ENCODE results near the gene CAPN1. TPM values are rescaled to one million over a fixed set of nuclear protein-coding genes. Genes with fewer than 3 reads are reported as not detected.
A peak's percentile ranks its signal among the peaks of the same experiment; 100 is the strongest.

Gene CAPN1
- polyA plus RNA-seq, 2 of the 4 experiments (the other 2 are of a cell fraction): 63.7 to 93.1 TPM

DNA sequence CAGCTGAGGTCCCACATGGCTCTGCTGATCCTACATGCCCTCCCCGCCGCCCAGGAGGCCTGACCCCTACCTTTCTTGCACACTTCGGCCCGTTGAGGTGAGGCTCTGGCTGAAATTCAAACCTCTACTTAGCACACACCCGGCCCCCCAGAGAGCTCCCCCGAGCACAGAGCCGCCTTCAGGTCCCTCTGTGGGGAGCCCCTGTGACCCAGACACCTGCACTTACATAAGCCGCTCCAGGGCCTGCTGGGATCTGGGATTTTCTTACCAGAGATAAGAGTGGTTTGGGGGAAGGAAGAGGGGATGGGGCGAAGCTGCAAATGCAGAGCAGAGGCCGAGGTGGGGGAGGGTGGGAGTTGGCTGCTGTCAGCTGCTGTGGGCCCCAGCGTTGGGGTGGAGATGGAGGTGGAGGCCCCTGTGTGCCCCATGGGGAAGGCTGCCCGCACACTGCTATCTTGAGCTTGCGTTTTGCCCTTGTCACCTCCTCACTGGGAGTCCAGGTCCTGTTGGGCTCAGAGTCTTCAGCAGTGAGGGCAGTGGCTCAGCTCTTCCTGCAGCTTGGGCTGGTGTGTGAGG lies 30.6 kb downstream of the CAPN1 start:
- Histone ChIP-seq H3K4me3 (no peak overlapping the region), H3K9me3 (no peaks in the 10 kb centered on the region), H3K27ac (no peak overlapping the region), H3K4me2 (no peak overlapping the region), H3K4me1 (no peaks in the 10 kb centered on the region)
- ChIA-PET CTCF (interaction anchor here (0.7 to 3.5 kb wide), 12 partner anchors 8 to 204 kb away, joined by 3 to 25 read pairs (median 4); partner anchors contain the start of genes CAPN1 and CDC42EP2), POLR2A (no interaction called here)
- DNase-seq (ENCODE audit: low read depth in 1 of 2, low spot score in 1 of 2): no peak
- 89% methylated on average over 8 of the region's 13 CpGs for WGBS (ENCODE audit: missing lambda C conversion rate)
- TF ChIP-seq RFX5 (IDR thresholded peaks at IDR 0.05) (no peak), ZNF302 (CRISPR knock-in tag; IDR thresholded peaks at IDR 0.05) (no peak), SMC3 (IDR thresholded peaks at IDR 0.05) (no peak), BHLHE40 (IDR thresholded peaks at IDR 0.05; ENCODE audit: low read depth, low read length) (no peak), CEBPB (IDR thresholded peaks at IDR 0.05) (no peak), CTCF (IDR thresholded peaks at IDR 0.05) (no peak), CHD4 (IDR thresholded peaks at IDR 0.05; ENCODE audit: borderline replicate concordance) (no peak), FOSL2 (IDR thresholded peaks at IDR 0.05) (no peak), FOSL2 (CRISPR knock-in tag; IDR thresholded peaks at IDR 0.05) (no peak), HOXB5 (CRISPR knock-in tag; IDR thresholded peaks at IDR 0.05) (no peak), PHF8 (IDR thresholded peaks at IDR 0.05; ENCODE audit: borderline replicate concordance, low read depth) (no peak), MAFK (IDR thresholded peaks at IDR 0.05; ENCODE audit: partially characterized antibody) (no peak), ZSCAN20 (CRISPR knock-in tag; IDR thresholded peaks at IDR 0.05) (no peak)
- TF ChIP-seq, protein P1, sequence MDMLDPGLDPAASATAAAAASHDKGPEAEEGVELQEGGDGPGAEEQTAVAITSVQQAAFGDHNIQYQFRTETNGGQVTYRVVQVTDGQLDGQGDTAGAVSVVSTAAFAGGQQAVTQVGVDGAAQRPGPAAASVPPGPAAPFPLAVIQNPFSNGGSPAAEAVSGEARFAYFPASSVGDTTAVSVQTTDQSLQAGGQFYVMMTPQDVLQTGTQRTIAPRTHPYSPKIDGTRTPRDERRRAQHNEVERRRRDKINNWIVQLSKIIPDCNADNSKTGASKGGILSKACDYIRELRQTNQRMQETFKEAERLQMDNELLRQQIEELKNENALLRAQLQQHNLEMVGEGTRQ (IDR thresholded peaks at IDR 0.05): no peak
- no peak for FAIRE-seq
- ATAC-seq: no peak

GRCh38 chr11:65213322-65214211 lies 31.8 kb downstream of the CAPN1 start:
- no peak for TF ChIP-seq RAD21 (conservative IDR thresholded peaks at IDR 0.05 in 1 of 2, IDR thresholded peaks at IDR 0.05 in 1 of 2)
- no peak for TF ChIP-seq RARB (CRISPR knock-in tag; IDR thresholded peaks at IDR 0.05)
- no peak for TF ChIP-seq HOXB5 (CRISPR knock-in tag; IDR thresholded peaks at IDR 0.05)
- Histone ChIP-seq H3K27ac (no peak overlapping the region), H3K9me3 (no peaks in the 10 kb centered on the region), H3K4me2 (no peak overlapping the region), H3K4me3 (no peak overlapping the region), H3K4me1 (no peaks in the 10 kb centered on the region)
- ChIA-PET POLR2A (no interaction called here), CTCF (interaction anchor here (0.7 to 3.5 kb wide), 5 partner anchors 9 to 105 kb away, joined by 3 to 25 read pairs (median 3); no protein-coding TSS in a partner anchor)
- FAIRE-seq (no peak), DNase-seq (ENCODE audit: low read depth in 1 of 2, low spot score in 1 of 2) (no peak), ATAC-seq (peak in 1 of 2 experiments; percentile 32; a peak in 2 of 6 replicates)
- 81% methylated on average over 12 of the region's 26 CpGs for WGBS (ENCODE audit: missing lambda C conversion rate)

DNA sequence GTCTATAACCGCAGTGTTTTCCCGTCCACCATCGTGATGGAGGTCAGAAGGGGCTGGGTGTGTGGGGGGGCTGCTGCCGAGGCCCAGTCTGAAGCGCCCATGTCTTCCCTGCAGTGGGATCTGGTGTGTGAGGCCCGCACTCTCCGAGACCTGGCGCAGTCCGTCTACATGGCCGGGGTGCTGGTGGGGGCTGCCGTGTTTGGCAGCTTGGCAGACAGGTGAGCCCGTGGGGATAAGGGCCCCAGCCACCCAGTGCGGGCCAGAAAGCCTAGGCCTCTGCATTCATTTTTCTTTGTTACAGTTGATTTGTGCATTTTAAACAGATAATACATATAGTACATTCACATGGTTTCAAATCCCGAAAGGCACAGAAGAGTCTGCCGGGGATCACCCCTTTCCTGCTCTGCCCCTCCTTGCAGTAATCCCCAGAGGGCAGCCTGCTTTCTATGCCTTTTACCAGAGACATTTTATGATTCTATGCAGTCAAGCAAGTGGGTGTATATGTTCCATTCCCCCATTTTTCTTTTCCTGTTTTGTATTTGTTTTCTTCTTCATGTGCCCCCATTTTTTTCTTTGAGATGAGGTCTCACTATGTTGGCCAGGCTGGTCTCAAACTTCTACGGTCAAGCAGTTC lies 32.6 kb downstream of the CAPN1 start:
- TF ChIP-seq, protein P2, sequence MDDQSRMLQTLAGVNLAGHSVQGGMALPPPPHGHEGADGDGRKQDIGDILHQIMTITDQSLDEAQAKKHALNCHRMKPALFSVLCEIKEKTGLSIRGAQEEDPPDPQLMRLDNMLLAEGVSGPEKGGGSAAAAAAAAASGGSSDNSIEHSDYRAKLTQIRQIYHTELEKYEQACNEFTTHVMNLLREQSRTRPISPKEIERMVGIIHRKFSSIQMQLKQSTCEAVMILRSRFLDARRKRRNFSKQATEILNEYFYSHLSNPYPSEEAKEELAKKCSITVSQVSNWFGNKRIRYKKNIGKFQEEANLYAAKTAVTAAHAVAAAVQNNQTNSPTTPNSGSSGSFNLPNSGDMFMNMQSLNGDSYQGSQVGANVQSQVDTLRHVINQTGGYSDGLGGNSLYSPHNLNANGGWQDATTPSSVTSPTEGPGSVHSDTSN (IDR thresholded peaks at IDR 0.05): no peak
- TF ChIP-seq ZNF302 (CRISPR knock-in tag; IDR thresholded peaks at IDR 0.05): no peak
- no peak for TF ChIP-seq KDM1A (IDR thresholded peaks at IDR 0.05; ENCODE audit: low read depth)
- TF ChIP-seq ELK1 (IDR thresholded peaks at IDR 0.05; ENCODE audit: low read depth, low read length): no peak
- no peak for TF ChIP-seq EHMT2 (IDR thresholded peaks at IDR 0.05; ENCODE audit: low read depth)
- TF ChIP-seq ESRRA (IDR thresholded peaks at IDR 0.05; ENCODE audit: borderline replicate concordance, low read length): no peak
- TF ChIP-seq TFCP2L1 (CRISPR knock-in tag; IDR thresholded peaks at IDR 0.05): no peak
- no peak for TF ChIP-seq FOSB (CRISPR knock-in tag; IDR thresholded peaks at IDR 0.05)
- Histone ChIP-seq H3K9me3 (no peaks in the 10 kb centered on the region), H3K4me3 (no peak overlapping the region), H3K27ac (no peak overlapping the region), H3K4me2 (no peak overlapping the region), H3K4me1 (no peaks in the 10 kb centered on the region)
- FAIRE-seq: no peak
- ATAC-seq: no peak; a peak in 1 of 6 replicates
- ChIA-PET CTCF (interaction anchor here (1.1 to 3.5 kb wide), 2 partner anchors 10 to 33 kb away, joined by 3 to 25 read pairs; no protein-coding TSS in a partner anchor), POLR2A (interaction anchor here (0.6 kb wide), 1 partner anchor 9 kb away, joined by 7 read pairs; no protein-coding TSS in a partner anchor)
- 88% methylated on average over 14 of the region's 16 CpGs for WGBS (ENCODE audit: missing lambda C conversion rate)
- no peak for DNase-seq (ENCODE audit: low read depth in 1 of 2, low spot score in 1 of 2)

Data from A549 (cell line).